Measurements from ENCODE around the gene EPHA4.

The EPHA4 gene

GRCh38 chr2:221501883-221502269, 70.2 kb downstream of the EPHA4 start:
- Histone ChIP-seq H3K4me1 (ENCODE audit: insufficient read depth, poor library complexity, severe bottlenecking) (no peaks in the 10 kb centered on the region), H3K9me3 (ENCODE audit: severe bottlenecking) (no peaks in the 10 kb centered on the region), H3K27ac (ENCODE audit: poor library complexity, severe bottlenecking) (no peak overlapping the region), H3K4me3 (ENCODE audit: severe bottlenecking) (no peak overlapping the region), H3K27me3 (ENCODE audit: insufficient read depth, poor library complexity, severe bottlenecking) (no peaks in the 10 kb centered on the region), H3K36me3 (ENCODE audit: low read depth) (no peaks in the 10 kb centered on the region)
- ATAC-seq (ENCODE audit: low read depth) (no peak), DNase-seq (ENCODE audit: low spot score) (no peak)
- no peak for TF ChIP-seq CTCF (IDR thresholded peaks at IDR 0.05; ENCODE audit: poor library complexity, severe bottlenecking)

DNA sequence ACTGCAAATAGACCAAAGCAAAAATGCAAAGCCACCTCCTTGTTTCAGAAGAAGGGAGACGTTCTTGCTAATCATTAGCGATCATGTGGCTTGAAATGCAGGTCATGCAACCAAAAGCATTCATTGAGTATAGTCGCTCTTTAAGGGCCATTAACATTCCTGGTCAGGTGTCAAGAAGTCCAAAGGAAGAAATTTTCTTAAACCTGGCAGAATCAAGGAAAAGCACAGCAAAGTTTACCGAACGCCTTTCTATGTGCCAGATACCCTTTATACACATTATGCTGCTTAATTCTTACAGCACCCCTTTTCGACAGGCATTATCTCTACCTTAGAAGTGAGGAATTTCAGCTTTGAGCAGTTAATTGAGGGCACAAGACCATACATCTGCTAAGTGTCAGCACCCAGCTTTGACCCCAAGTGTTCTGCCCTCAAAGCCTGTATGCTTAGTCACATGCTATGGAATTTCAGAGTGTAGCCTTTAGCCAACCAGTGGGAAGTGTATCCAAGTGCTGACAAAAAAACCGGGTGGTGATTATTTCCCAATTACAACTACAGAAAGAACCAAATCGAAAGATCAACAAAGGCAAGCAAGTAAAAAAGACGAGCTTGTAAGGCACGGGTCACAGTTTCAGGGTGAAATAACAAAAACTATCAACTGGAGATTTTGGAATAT, 70.8 kb downstream of the EPHA4 start:
- H3K4me1 ChIP-seq (ENCODE audit: insufficient read depth, poor library complexity, severe bottlenecking): no peaks in the 10 kb centered on the region
- ATAC-seq (ENCODE audit: low read depth) (peak; percentile 33; the same call in 1 of the 3 replicates), DNase-seq (ENCODE audit: low spot score) (no peak)
- H3K4me3 ChIP-seq (ENCODE audit: severe bottlenecking): no peak overlapping the region
- no peaks in the 10 kb centered on the region for H3K36me3 ChIP-seq (ENCODE audit: low read depth)
- no peak overlapping the region for H3K27ac ChIP-seq (ENCODE audit: poor library complexity, severe bottlenecking)
- no peaks in the 10 kb centered on the region for H3K9me3 ChIP-seq (ENCODE audit: severe bottlenecking)
- TF ChIP-seq CTCF (IDR thresholded peaks at IDR 0.05; ENCODE audit: poor library complexity, severe bottlenecking): no peak
- H3K27me3 ChIP-seq (ENCODE audit: insufficient read depth, poor library complexity, severe bottlenecking): no peaks in the 10 kb centered on the region

GRCh38 chr2:221500501-221501209, 71.4 kb downstream of the EPHA4 start:
- Histone ChIP-seq H3K4me1 (ENCODE audit: insufficient read depth, poor library complexity, severe bottlenecking) (no peaks in the 10 kb centered on the region), H3K9me3 (ENCODE audit: severe bottlenecking) (no peaks in the 10 kb centered on the region), H3K4me3 (ENCODE audit: severe bottlenecking) (no peak overlapping the region), H3K36me3 (ENCODE audit: low read depth) (no peaks in the 10 kb centered on the region), H3K27ac (ENCODE audit: poor library complexity, severe bottlenecking) (no peak overlapping the region), H3K27me3 (ENCODE audit: insufficient read depth, poor library complexity, severe bottlenecking) (no peaks in the 10 kb centered on the region)
- no peak for ATAC-seq (ENCODE audit: low read depth)
- no peak for DNase-seq (ENCODE audit: low spot score)
- no peak for TF ChIP-seq CTCF (IDR thresholded peaks at IDR 0.05; ENCODE audit: poor library complexity, severe bottlenecking)

- no peaks in the 10 kb centered on the region for H3K9me3 ChIP-seq (ENCODE audit: severe bottlenecking)
- H3K36me3 ChIP-seq (ENCODE audit: low read depth): no peaks in the 10 kb centered on the region
- no peaks in the 10 kb centered on the region for H3K27me3 ChIP-seq (ENCODE audit: insufficient read depth, poor library complexity, severe bottlenecking)
- no peaks in the 10 kb centered on the region for H3K4me1 ChIP-seq (ENCODE audit: insufficient read depth, poor library complexity, severe bottlenecking)
- no peak overlapping the region for H3K4me3 ChIP-seq (ENCODE audit: severe bottlenecking)
- no peak for ATAC-seq (ENCODE audit: low read depth)
- no peak for DNase-seq (ENCODE audit: low spot score)
- no peak for TF ChIP-seq CTCF (IDR thresholded peaks at IDR 0.05; ENCODE audit: poor library complexity, severe bottlenecking)
- no peak overlapping the region for H3K27ac ChIP-seq (ENCODE audit: poor library complexity, severe bottlenecking)
Measured at GRCh38 chr2:221495731-221496130, 76.4 kb downstream of the EPHA4 start.

- DNase-seq (ENCODE audit: low spot score): no peak
Measured at GRCh38 chr2:221494556-221494955, 77.5 kb downstream of the EPHA4 start.

More at GRCh38 chr2:221494556-221494955, 77.5 kb downstream of the EPHA4 start:
- Histone ChIP-seq H3K4me3 (ENCODE audit: severe bottlenecking) (no peak overlapping the region), H3K27me3 (ENCODE audit: insufficient read depth, poor library complexity, severe bottlenecking) (no peaks in the 10 kb centered on the region), H3K36me3 (ENCODE audit: low read depth) (no peaks in the 10 kb centered on the region), H3K9me3 (ENCODE audit: severe bottlenecking) (no peaks in the 10 kb centered on the region), H3K27ac (ENCODE audit: poor library complexity, severe bottlenecking) (no peak overlapping the region), H3K4me1 (ENCODE audit: insufficient read depth, poor library complexity, severe bottlenecking) (no peaks in the 10 kb centered on the region)
- ATAC-seq (ENCODE audit: low read depth): no peak
- no peak for TF ChIP-seq CTCF (IDR thresholded peaks at IDR 0.05; ENCODE audit: poor library complexity, severe bottlenecking)

All from RWPE2 (cell line).